MCF 10A (cell line): ENCODE results near the gene PLCD3. TPM values are rescaled to one million over a fixed set of nuclear protein-coding genes. Genes with fewer than 3 reads are reported as not detected.

Source experiments
- BruUV-seq: library from RNA; stranded (reverse); fragments of 400-500 nt; replicated peaks from 2 replicates; lab custom pipeline; 2021; lab: Mats Ljungman, UMichigan
- CTCF ChIA-PET: fragments of 300-600 bp; sonication (Branson Sonifier 250); formaldehyde crosslinking; extraction: SDS; loops from one replicate; lab custom pipeline; 2021; ENCODE audit warnings: antibody characterized with exemption, inconsistent platforms; lab: Yijun Ruan, JAX
- POLR2A ChIA-PET: fragments of 300-600, 350-650 bp; sonication (Branson Sonifier 250); formaldehyde crosslinking; extraction: SDS; loops from one replicate; lab custom pipeline; 2020; ENCODE audit warnings: antibody characterized with exemption, inconsistent platforms; lab: Yijun Ruan, JAX
- DNase-seq: peaks from one replicate; pipeline ENCODE4 v3.0.0-alpha.2; 2018; ENCODE audit not compliant: unreplicated experiment
- H3K27ac Mint-ChIP-seq: one replicate; pipeline ENCODE4 v1.8.0; 2022; ENCODE audit warnings: mild to moderate bottlenecking, low read depth, mixed read lengths; ENCODE audit not compliant: unreplicated experiment
- H3K27me3 Mint-ChIP-seq: one replicate; pipeline ENCODE4 v1.8.0; 2022; ENCODE audit warnings: mixed read lengths; ENCODE audit not compliant: insufficient read depth, unreplicated experiment
- H3K36me3 Mint-ChIP-seq: one replicate; pipeline ENCODE4 v1.8.0; 2022; ENCODE audit warnings: mild to moderate bottlenecking, moderate library complexity, mixed read lengths; ENCODE audit not compliant: insufficient read depth, unreplicated experiment
- H3K4me1 Mint-ChIP-seq: one replicate; pipeline ENCODE4 v1.8.0; 2022; ENCODE audit warnings: mixed read lengths; ENCODE audit not compliant: insufficient read depth, unreplicated experiment
- H3K4me3 Mint-ChIP-seq: one replicate; pipeline ENCODE4 v1.8.0; 2022; ENCODE audit warnings: mild to moderate bottlenecking, moderate library complexity, mixed read lengths; ENCODE audit not compliant: unreplicated experiment
- H3K9me3 Mint-ChIP-seq: one replicate; pipeline ENCODE4 v1.8.0; 2022; ENCODE audit warnings: mixed read lengths; ENCODE audit not compliant: unreplicated experiment
- intact Hi-C: fragments of 100-400 bp; cut with micrococcal nuclease; formaldehyde crosslinking; loops from 2 replicates; pipeline ENCODE4 v1.14.1; 2022
- total RNA-seq: library from RNA; stranded (reverse); gene quantifications from 2 replicates; pipeline ENCODE4 v1.2.3, GENCODE V29; 2022
- TF ChIP-seq, protein P1 (sequence below): fragments of 200-600 bp; IDR thresholded peaks from one replicate; pipeline ENCODE4 v1.8.0; 2022; ENCODE audit warnings: antibody characterized with exemption, mild to moderate bottlenecking; ENCODE audit not compliant: unreplicated experiment

PLCD3 gene
- total RNA-seq, 1 experiment from 2014 or later, result 69.7 TPM

DNA sequence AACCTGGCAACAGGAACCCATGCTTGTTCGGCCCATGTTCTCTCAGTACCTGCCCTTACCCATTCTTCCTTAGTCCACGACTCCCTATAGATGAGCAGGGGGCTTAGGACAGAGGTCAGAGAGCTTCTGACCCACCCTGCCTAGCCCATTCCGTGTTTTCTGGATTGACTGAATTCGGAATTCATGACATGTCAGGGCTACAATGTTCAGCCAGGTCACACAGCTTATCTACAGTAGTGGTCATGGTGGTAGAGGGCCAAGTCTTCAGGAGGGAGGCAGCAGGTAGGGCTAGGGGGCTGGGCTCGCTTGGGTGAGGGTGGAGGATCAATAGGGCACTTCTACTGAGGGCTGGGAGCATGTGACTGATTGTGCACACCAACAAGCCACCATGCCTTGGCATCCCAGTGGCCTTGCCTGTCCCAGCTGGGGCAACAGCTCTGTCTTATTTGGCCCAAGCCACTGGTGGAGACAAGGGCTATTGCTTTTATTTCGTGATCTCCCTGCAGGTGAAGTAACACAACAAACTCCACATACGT, 32.5 kb upstream of the PLCD3 start:
- Mint-ChIP-seq H3K36me3 (peaks cover 21% of the 10 kb centered on the region), H3K4me1 (peaks cover 11% of the 10 kb centered on the region), H3K27me3 (no peaks in the 10 kb centered on the region), H3K4me3 (no peak overlapping the region), H3K9me3 (no peaks in the 10 kb centered on the region), H3K27ac (no peak overlapping the region)
- intact Hi-C loops, result no loop called here
- ChIA-PET POLR2A (interaction anchor here (0.7 to 21.2 kb wide), 3 partner anchors 7 to 27 kb away, joined by 4 to 1083 read pairs (median 300); partner anchors contain the start of gene HEXIM1), CTCF (interaction anchor here (0.6 to 7.0 kb wide), 2 partner anchors 14 to 28 kb away, joined by 3 to 83 read pairs; partner anchors contain the start of gene HEXIM1)
- no TSS peak for BruUV-seq
- TF ChIP-seq, protein P1, sequence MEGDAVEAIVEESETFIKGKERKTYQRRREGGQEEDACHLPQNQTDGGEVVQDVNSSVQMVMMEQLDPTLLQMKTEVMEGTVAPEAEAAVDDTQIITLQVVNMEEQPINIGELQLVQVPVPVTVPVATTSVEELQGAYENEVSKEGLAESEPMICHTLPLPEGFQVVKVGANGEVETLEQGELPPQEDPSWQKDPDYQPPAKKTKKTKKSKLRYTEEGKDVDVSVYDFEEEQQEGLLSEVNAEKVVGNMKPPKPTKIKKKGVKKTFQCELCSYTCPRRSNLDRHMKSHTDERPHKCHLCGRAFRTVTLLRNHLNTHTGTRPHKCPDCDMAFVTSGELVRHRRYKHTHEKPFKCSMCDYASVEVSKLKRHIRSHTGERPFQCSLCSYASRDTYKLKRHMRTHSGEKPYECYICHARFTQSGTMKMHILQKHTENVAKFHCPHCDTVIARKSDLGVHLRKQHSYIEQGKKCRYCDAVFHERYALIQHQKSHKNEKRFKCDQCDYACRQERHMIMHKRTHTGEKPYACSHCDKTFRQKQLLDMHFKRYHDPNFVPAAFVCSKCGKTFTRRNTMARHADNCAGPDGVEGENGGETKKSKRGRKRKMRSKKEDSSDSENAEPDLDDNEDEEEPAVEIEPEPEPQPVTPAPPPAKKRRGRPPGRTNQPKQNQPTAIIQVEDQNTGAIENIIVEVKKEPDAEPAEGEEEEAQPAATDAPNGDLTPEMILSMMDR, result no peak
- DNase-seq, result no peak

DNA sequence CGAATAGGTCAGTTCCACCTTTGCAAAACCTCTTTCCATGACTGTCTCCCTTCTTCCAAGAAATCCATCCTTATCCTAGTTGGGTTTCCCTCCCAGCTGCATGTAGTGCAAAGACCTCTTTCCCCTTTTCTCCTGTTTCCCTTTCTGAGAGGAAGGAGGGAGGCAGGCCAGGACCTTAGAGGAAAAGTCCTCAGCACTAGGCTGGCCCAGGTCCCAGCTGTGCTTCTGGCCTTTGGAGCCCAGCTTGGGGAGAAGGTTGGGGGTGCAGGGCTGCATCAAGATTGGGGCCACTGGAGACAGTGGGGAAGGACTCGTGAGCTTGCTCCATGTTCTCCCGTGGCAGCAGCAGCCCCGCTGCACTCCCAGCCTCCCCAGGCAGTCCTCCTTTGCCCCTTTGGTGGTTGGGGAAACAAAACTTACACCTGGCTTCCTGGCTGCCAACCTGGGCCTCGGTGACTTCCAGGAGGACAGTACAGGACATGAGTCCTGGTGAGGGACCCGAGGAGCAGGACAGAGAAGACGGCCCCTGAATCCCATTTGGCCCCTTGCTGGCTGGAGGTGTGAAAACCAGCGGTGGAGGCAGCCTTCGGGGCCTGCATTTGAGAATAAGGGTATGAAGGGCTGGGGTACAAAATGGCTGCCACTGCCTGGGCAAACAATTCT, 29.8 kb upstream of the PLCD3 start:
- no TSS peak for BruUV-seq
- DNase-seq, result no peak
- H3K27me3 Mint-ChIP-seq, result no peaks in the 10 kb centered on the region
- ChIA-PET CTCF (interaction anchor here (2.5 to 7.0 kb wide), 4 partner anchors 10 to 36 kb away, joined by 10 to 83 read pairs (median 34); partner anchors contain the start of genes ACBD4 and HEXIM1), POLR2A (interaction anchor here (0.6 to 21.2 kb wide), 18 partner anchors 9 to 792 kb away, joined by 3 to 1083 read pairs (median 8); partner anchors contain the start of genes ACBD4, DCAKD, HEXIM1 and MAP3K14)
- intact Hi-C loops, result no loop called here
- TF ChIP-seq, protein P1, result no peak
- peaks cover 39% of the 10 kb centered on the region for H3K36me3 Mint-ChIP-seq
- peak overlapping the region; percentile 99 for H3K27ac Mint-ChIP-seq
- peak overlapping the region; percentile 98 for H3K4me3 Mint-ChIP-seq
- H3K4me1 Mint-ChIP-seq, result peaks cover 18% of the 10 kb centered on the region
- H3K9me3 Mint-ChIP-seq, result no peaks in the 10 kb centered on the region

DNA sequence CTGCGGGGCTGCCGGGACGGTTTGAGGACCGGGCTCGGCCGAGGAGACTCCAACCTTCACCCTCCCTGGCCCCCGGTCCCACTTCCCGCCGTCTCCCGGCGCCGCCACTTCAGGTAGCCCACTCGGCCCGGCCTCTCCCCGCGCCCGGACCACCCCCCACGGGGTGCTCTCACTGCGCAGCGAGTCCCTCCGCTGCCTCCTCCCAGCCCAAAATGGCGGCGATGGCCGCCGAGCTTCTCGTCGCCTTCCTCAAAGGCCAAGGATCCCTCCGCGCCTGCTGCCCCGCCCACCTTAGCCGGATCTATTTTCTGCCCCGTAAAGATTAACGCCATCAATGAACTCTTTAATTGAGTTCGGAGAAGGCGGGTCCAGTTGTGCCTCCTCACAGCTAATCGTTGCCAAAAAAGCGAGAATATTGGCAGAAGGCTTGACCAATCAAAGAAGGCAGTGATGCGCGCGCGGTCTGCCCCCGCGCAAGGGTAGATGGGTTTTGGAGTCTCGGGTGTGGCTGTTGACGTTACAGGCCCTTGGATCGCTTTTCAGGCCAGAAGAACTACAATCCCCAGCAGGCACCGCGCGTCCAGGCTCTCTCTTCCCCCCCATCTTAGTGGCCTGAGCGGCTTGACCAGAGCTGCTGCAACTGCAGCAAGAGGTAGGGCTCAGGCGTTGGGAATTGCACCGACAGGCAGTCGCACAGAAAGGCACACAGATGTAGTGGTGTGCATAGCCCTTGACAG, 29.1 kb upstream of the PLCD3 start, which contains the start of gene HEXIM2:
HEXIM2 (plus strand) TSS at position 588 of the 737 bp plus-strand sequence. CDS start 919 bp downstream, outside the sequence.
- DNase-seq, result peak; percentile 100
- POLR2A ChIA-PET, result interaction anchor here (0.6 to 21.2 kb wide), 32 partner anchors 10 to 1037 kb away, joined by 3 to 1083 read pairs (median 4); partner anchors contain the start of genes ACBD4, DCAKD, HEXIM1 and MAP3K14

More for the DNA sequence above, 29.1 kb upstream of the PLCD3 start, which contains the start of gene HEXIM2:
- H3K27me3 Mint-ChIP-seq, result no peaks in the 10 kb centered on the region
- peak within 1 kb of the TSS; percentile 99 for H3K27ac Mint-ChIP-seq
- peak within 1 kb of the TSS; percentile 98 for H3K4me3 Mint-ChIP-seq
- CTCF ChIA-PET, result interaction anchor here (0.6 to 7.0 kb wide), 8 partner anchors 11 to 110 kb away, joined by 3 to 83 read pairs (median 10); partner anchors contain the start of genes ACBD4, DCAKD and HEXIM1
- peaks cover 18% of the 10 kb centered on the region for H3K4me1 Mint-ChIP-seq
- peaks cover 37% of the 10 kb centered on the region for H3K36me3 Mint-ChIP-seq
- no TSS peak for BruUV-seq
- TF ChIP-seq, protein P1, result no peak
- no peaks in the 10 kb centered on the region for H3K9me3 Mint-ChIP-seq
- intact Hi-C loops, result loop anchor here (1.0 kb wide), 2 partner anchors 10 to 13 kb away; partner anchors contain the start of gene HEXIM1
